GM12892 (cell line): ENCODE measurements around the gene SOAT1.

Experiments
- POLR2A ChIP-seq: IDR thresholded peaks from 2 replicates; pipeline ENCODE4 v1.6.1; 2011; ENCODE audit warnings: low read depth, low read length, control low read depth
- TAF1 ChIP-seq: IDR thresholded peaks from 2 replicates; pipeline ENCODE4 v1.6.1; 2011; ENCODE audit warnings: low read depth, mild to moderate bottlenecking, control low read depth, low read length, borderline replicate concordance

- no peak for TF ChIP-seq POLR2A
- no peak for TF ChIP-seq TAF1
Measured at GRCh38 chr1:179310721-179311120, 17.1 kb downstream of the SOAT1 start.
